K562 (cell line): ENCODE data around the gene CLCN6. TPM values are rescaled to one million over a fixed set of nuclear protein-coding genes. Genes with fewer than 3 reads are reported as not detected.

Source experiments
- ATAC-seq: fragments of 200-7000 bp; cut with Tn5 transposase; 3 replicates; pipeline ENCODE4 v1.9.1; 2020; ENCODE audit warnings: moderate library complexity
- Bru-seq: library from RNA; stranded (reverse); fragments of 400-500 nt; gene quantifications from one replicate; lab custom pipeline; 2021; lab: Mats Ljungman, UMichigan
- BruChase-seq, 2 experiments: library from RNA; stranded (reverse); fragments of 400-500 nt; gene quantifications; one replicate each; lab custom pipeline; 2021; lab: Mats Ljungman, UMichigan
- BruUV-seq: library from RNA; stranded (reverse); fragments of 400-500 nt; replicated peaks from 2 replicates; lab custom pipeline; 2021; lab: Mats Ljungman, UMichigan
- CTCF ChIA-PET: fragments of 300-600 bp; formaldehyde crosslinking; extraction: SDS; loops from one replicate; lab custom pipeline; 2021; ENCODE audit warnings: low intra/inter-chr PET ratio; lab: Yijun Ruan, JAX
- POLR2A ChIA-PET: fragments of 300-600, 350-650 bp; sonication (Branson Sonifier 250); formaldehyde crosslinking; extraction: SDS; loops from one replicate; lab custom pipeline; 2021; ENCODE audit warnings: antibody characterized with exemption, inconsistent platforms; lab: Yijun Ruan, JAX
- DNase-seq, 4 experiments: peaks; one replicate each; pipeline versions ENCODE4 v3.0.0 to v3.0.0-alpha.2; 2011 to 2018; ENCODE audit warnings: low spot score in 3 of 4, mixed read lengths in 3 of 4; ENCODE audit errors: extremely low read depth in 1 of 4
- FAIRE-seq: peaks from 2 replicates; lab custom pipeline; 2011; peaks lifted over from hg19 to GRCh38; lab: Jason Lieb, UNC
- H2AFZ ChIP-seq: 2 replicates; pipeline ENCODE4 v1.6.0; 2011; ENCODE audit warnings: low read depth, low read length, control low read depth, inconsistent platforms
- H3K27ac ChIP-seq: fragments of 200-600 bp; 3 replicates; pipeline ENCODE4 v1.8.0; 2011; ENCODE audit warnings: low read depth, mild to moderate bottlenecking, control low read depth, inconsistent platforms, low read length, moderate library complexity, mixed read lengths; ENCODE audit errors: extremely low read depth
- H3K27me3 ChIP-seq, 2 experiments: fragments of 300-600 bp in 1 of 2; 2 replicates in 1 of 2; 3 replicates in 1 of 2; pipeline versions ENCODE4 v1.6.0 to v1.8.0; 2011; ENCODE audit warnings: inconsistent platforms in 2 of 2, low read length in 2 of 2, mild to moderate bottlenecking in 1 of 2, mixed read lengths in 1 of 2, moderate library complexity in 1 of 2; ENCODE audit not compliant: control insufficient read depth in 2 of 2, insufficient read depth in 2 of 2
- H3K36me3 ChIP-seq: fragments of 300-600 bp; 3 replicates; pipeline ENCODE4 v1.8.0; 2011; ENCODE audit warnings: mild to moderate bottlenecking, low read length, inconsistent platforms; ENCODE audit not compliant: control insufficient read depth, insufficient read depth
- H3K4me1 ChIP-seq, 2 experiments: fragments of 200-600 bp in 1 of 2; replicated peaks in 1 of 2; 2 replicates in 1 of 2; 3 replicates in 1 of 2; pipeline versions ENCODE4 v1.5.1 to v1.8.0; 2011; ENCODE audit warnings: inconsistent platforms in 2 of 2, low read length in 2 of 2, mild to moderate bottlenecking in 1 of 2, mixed read lengths in 1 of 2, moderate library complexity in 1 of 2; ENCODE audit not compliant: control insufficient read depth in 2 of 2, insufficient read depth in 2 of 2
- H3K4me2 ChIP-seq: 2 replicates; pipeline ENCODE4 v1.6.1; 2011; ENCODE audit warnings: low read length, control low read depth, inconsistent platforms, mixed read lengths; ENCODE audit not compliant: insufficient read depth
- H3K4me3 ChIP-seq: fragments of 200-600 bp; sonication (generic), shearing (Covaris generic); 2 replicates; pipeline ENCODE4 v1.5.1; 2016; ENCODE audit warnings: control low read depth, inconsistent platforms
- H3K79me2 ChIP-seq: fragments of 200-600 bp; 3 replicates; pipeline ENCODE4 v1.8.0; 2011; ENCODE audit warnings: low read length, inconsistent platforms; ENCODE audit not compliant: control insufficient read depth, insufficient read depth
- H3K9ac ChIP-seq, 2 experiments: 2 replicates each; pipeline versions ENCODE4 v1.6.0 to v1.6.1; 2011; ENCODE audit warnings: low read depth in 2 of 2, low read length in 2 of 2, control low read depth in 1 of 2, inconsistent platforms in 1 of 2, mild to moderate bottlenecking in 1 of 2, mixed read lengths in 1 of 2; ENCODE audit not compliant: insufficient read depth in 1 of 2
- H3K9me1 ChIP-seq: one replicate; pipeline ENCODE4 v1.6.0; 2011; ENCODE audit warnings: inconsistent platforms, mild to moderate bottlenecking, low read length, moderate library complexity; ENCODE audit not compliant: control insufficient read depth, insufficient read depth
- H3K9me3 ChIP-seq: replicated peaks from 2 replicates; pipeline ENCODE4 v1.5.1; 2011; ENCODE audit warnings: low read depth, low read length, inconsistent platforms; ENCODE audit not compliant: control insufficient read depth, insufficient read depth
- H4K20me1 ChIP-seq: replicated peaks from 2 replicates; pipeline ENCODE4 v1.6.1; 2011; ENCODE audit warnings: low read length, inconsistent platforms, mixed read lengths; ENCODE audit not compliant: control insufficient read depth, insufficient read depth
- C11orf30 ChIP-seq: fragments of 450-650 bp; IDR thresholded peaks from 2 replicates; pipeline ENCODE4 v1.6.1; 2016; ENCODE audit warnings: low read depth, mild to moderate bottlenecking
- FIP1L1 ChIP-seq: fragments of 200-400 bp; formaldehyde crosslinking; IDR thresholded peaks from 2 replicates; pipeline ENCODE4 v1.6.1; 2018; ENCODE audit warnings: mild to moderate bottlenecking, low read depth, low read length; ENCODE audit not compliant: poor library complexity, severe bottlenecking
- FOXJ3 ChIP-seq: sonication (generic); formaldehyde crosslinking; IDR thresholded peaks from 2 replicates; pipeline ENCODE4 v1.4.0; 2020; ENCODE audit warnings: mild to moderate bottlenecking, missing genetic modification reagents
- HES1 ChIP-seq: fragments of 450-650 bp; IDR thresholded peaks from 2 replicates; pipeline ENCODE4 v1.6.1; 2016; ENCODE audit warnings: low read depth, mild to moderate bottlenecking, moderate library complexity
- MEF2A ChIP-seq: IDR thresholded peaks from 2 replicates; pipeline ENCODE4 v1.6.1; 2011; ENCODE audit warnings: low read depth, mild to moderate bottlenecking, low read length, moderate library complexity; ENCODE audit not compliant: control insufficient read depth
- NCOA1 ChIP-seq: fragments of 450-650 bp; IDR thresholded peaks from 2 replicates; pipeline ENCODE4 v1.6.1; 2016; ENCODE audit warnings: low read depth
- SREBF1 ChIP-seq: fragments of 150-350 bp; IDR thresholded peaks from 2 replicates; pipeline ENCODE4 v1.6.1; 2014; ENCODE audit warnings: antibody characterized with exemption, low read depth, low read length, borderline replicate concordance
- TCF7 ChIP-seq: sonication (generic); IDR thresholded peaks from 2 replicates; pipeline ENCODE4 v1.6.1; 2016; ENCODE audit warnings: antibody characterized with exemption, borderline replicate concordance
- ZNF134 ChIP-seq: fragments of 250-450 bp; sonication (Bioruptor Pico); conservative IDR thresholded peaks from 2 replicates; pipeline ENCODE4 v1.4.0; 2020
- WGBS: fragments of 100-300 bp; shearing (Covaris generic); methylation state at CpG from one replicate; pipeline ENCODE4 v1.1.6; 2016; ENCODE audit warnings: low coverage, mixed read lengths; ENCODE audit not compliant: insufficient coverage; ENCODE audit errors: missing lambda C conversion rate; 5-methylcytosine and 5-hydroxymethylcytosine counted together
- in situ Hi-C: fragments of 300-500 bp; cut with MboI; formaldehyde crosslinking; loops from 4 replicates; pipeline ENCODE4 v1.15.0; 2018; ENCODE audit warnings: inconsistent platforms, mixed read lengths
- intact Hi-C: fragments of 100-400 bp; cut with micrococcal nuclease; formaldehyde crosslinking; loops from 2 replicates; pipeline ENCODE4 v1.14.2; 2022
- long read RNA-seq, 3 experiments: library from polyadenylated mRNA in 2 of 3; library from RNA in 1 of 3; unstranded in 2 of 3; stranded (forward) in 1 of 3; transcript quantifications; one replicate each; pipeline ENCODE4 v2.0.0, GENCODE V29; 2019 to 2022
- polyA minus RNA-seq, 3 experiments: library from RNA; depleted of rRNA, polyadenylated mRNA; stranded (reverse); fragments of >200 nt; gene quantifications; 2 replicates each; pipeline ENCODE4 v1.2.3, GENCODE V29; 2011
- polyA plus RNA-seq, 8 experiments: library from polyadenylated mRNA; depleted of rRNA in 4 of 8; stranded (reverse) in 5 of 8; unstranded in 3 of 8; fragments of >200 nt; fragmentation: Nextera tagmentation in 2 of 8; fragmentation: Illumina TruSeq in 1 of 8; extraction: Ambion mirVana in 2 of 8; extraction: Trizol in 1 of 8; gene quantifications; 2 replicates each; pipeline versions ENCODE4 v1.2.1 to v1.2.3, GENCODE V29; 2011 to 2014; ENCODE audit warnings: inconsistent platforms in 1 of 8, missing spikeins in 1 of 8
- total RNA-seq, 7 experiments: library from RNA; depleted of rRNA in 6 of 7; stranded (reverse); fragments of >200 nt in 6 of 7; fragmentation: Illumina TruSeq in 2 of 7; extraction: Trizol in 2 of 7; gene quantifications; 2 replicates each; pipeline versions ENCODE4 v1.2.1 to v1.2.3, GENCODE V29; 2011 to 2021; ENCODE audit warnings: low replicate concordance in 1 of 7
- TF ChIP-seq, protein P1 (sequence below), 3 experiments: fragments of 200-800 bp in 1 of 3; fragments of 250-450 bp in 1 of 3; fragments of 450-650 bp in 1 of 3; sonication (Bioruptor Pico) in 1 of 3; sonication (Bioruptor generic) in 1 of 3; formaldehyde crosslinking in 1 of 3; IDR thresholded peaks; 2 replicates each; pipeline versions ENCODE4 v1.6.1 to v1.8.0; 2016 to 2022; ENCODE audit warnings: mild to moderate bottlenecking in 2 of 3, missing genetic modification characterization in 2 of 3, missing compliant biosample characterization in 1 of 3, moderate library complexity in 1 of 3

CLCN6 gene
- 146 and 184 TPM in 2 replicates for total RNA-seq (2011; cell fraction: chromatin; rRNA removed; ENCODE audit: low replicate concordance)
- total RNA-seq (2011; cell fraction: nucleolus; rRNA removed) = 89.9 and 94.4 TPM in 2 replicates
- total RNA-seq (2011; cell fraction: nucleoplasm; rRNA removed) = 121 and 143 TPM in 2 replicates
- total RNA-seq (2014; rRNA removed) = 10.0 and 10.6 TPM in 2 replicates
- total RNA-seq (2014; rRNA removed; fragmentation: Illumina TruSeq; extraction: Trizol) = 11.4 TPM in 2 replicates
- 13.6 and 13.9 TPM in 2 replicates for total RNA-seq (2015; rRNA removed; fragmentation: Illumina TruSeq; extraction: Trizol)
- total RNA-seq (2021) = 21.8 and 22.5 TPM in 2 replicates
- 13.6 and 22.6 TPM in 2 replicates for polyA plus RNA-seq (2011; rRNA removed)
- 10.5 and 18.0 TPM in 2 replicates for polyA plus RNA-seq (2011; cell fraction: cytosol; rRNA removed)
- 89.4 and 98.5 TPM in 2 replicates for polyA plus RNA-seq (2011; cell fraction: nucleus; rRNA removed)
- 16.6 and 16.7 TPM in 2 replicates for polyA plus RNA-seq (2012)
- polyA plus RNA-seq (2014; fragmentation: Illumina TruSeq; extraction: Trizol) = 18.3 and 20.9 TPM in 2 replicates
- 1 to 10 TPM; 2.0 to 3.1 TPM for polyA plus RNA-seq (2014; fragmentation: Nextera tagmentation; extraction: Ambion mirVana)
- 21.5 and 23.1 TPM in 2 replicates for polyA plus RNA-seq (2014; rRNA removed)
- 19.0 and 22.2 TPM in 2 replicates for polyA minus RNA-seq (2011; rRNA and poly(A)+ RNA removed)
- 10.5 and 10.8 TPM in 2 replicates for polyA minus RNA-seq (2011; cell fraction: cytosol; rRNA and poly(A)+ RNA removed)
- polyA minus RNA-seq (2011; cell fraction: nucleus; rRNA and poly(A)+ RNA removed) = 18.2 and 38.1 TPM in 2 replicates
- Bru-seq, nascent RNA = percentile 81 among the genes with signal in this experiment
- BruChase-seq, experiment 1, labeled RNA remaining after a 2-hour chase = percentile 82 among the genes with signal in this experiment
- percentile 89 among the genes with signal in this experiment for BruChase-seq, experiment 2, labeled RNA remaining after a 6-hour chase
- long read RNA-seq, experiment 1, full-length matches to known transcripts = 3 of 22 reads
- long read RNA-seq, experiment 1, partial matches to known transcripts = 6 of 22 reads
- long read RNA-seq, experiment 1, other reads (novel, unspliced or antisense) = 13 of 22 reads
- long read RNA-seq, experiment 2, partial matches to known transcripts = 1 of 5 reads
- long read RNA-seq, experiment 2, other reads (novel, unspliced or antisense) = 4 of 5 reads
- long read RNA-seq, experiment 3, partial matches to known transcripts = 1 of 1 reads
- long read RNA-seq, experiment 3, other reads (novel, unspliced or antisense) = 0 of 1 reads

DNA sequence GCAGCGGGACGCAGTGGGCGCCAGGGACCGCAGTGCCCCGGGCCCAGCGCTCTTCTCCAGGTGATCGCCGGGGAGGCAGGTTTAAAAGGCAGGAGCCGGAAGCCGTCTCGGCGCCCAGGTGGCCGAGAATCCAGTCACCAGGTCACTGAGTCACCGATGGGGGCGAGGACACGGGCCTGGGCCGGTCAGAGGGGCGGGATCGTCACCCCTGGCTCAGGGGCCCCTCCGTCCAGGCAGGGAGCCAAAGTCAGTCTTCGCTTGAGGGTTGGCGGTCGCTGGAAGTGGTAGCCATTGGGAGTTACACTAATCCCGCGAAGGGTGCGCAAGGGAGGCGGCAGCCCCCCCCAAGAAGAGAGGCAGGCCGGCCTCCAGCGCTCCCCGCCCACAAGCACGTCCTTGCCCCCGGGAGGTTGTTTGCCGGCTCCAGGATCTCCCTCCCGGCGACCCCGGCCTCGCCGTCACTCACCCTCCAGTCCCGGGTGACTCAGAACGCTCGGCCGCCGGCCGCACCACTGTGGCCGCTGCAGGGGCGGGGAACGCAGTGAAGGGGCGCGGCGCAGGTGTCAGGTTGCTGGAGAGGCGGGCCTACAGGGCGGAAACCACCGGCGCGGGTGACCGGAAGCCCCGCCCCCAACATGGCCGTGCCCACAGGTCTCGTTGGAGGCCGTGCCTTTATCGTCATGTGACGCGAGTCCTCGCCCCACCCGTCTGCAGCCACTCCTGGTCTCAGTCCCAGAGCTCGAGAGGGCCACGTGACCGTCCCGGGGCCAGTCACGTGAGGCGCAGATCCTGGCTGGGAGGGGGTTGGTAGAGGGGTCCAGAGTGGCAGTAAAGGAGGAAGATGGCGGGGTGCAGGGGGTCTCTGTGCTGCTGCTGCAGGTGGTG, at the start of gene CLCN6, which contains the start of gene MTHFR:
Gene CLCN6, plus strand, starts transcription at position 770 of the 885 bp plus-strand sequence. Its CDS starts 72 bp downstream, at position 842.
Gene MTHFR, minus strand, starts transcription at position 543 of the 885 bp plus-strand sequence. CDS start 2,848 bp downstream, outside the sequence.
- POLR2A ChIA-PET = interaction anchor here (0.6 to 4.9 kb wide), 20 partner anchors 8 to 222 kb away, joined by 3 to 104 read pairs (median 4); partner anchors contain the start of gene MIIP
- Histone ChIP-seq H3K27me3 (no peaks in the 10 kb centered on the region), H3K9ac (peak within 1 kb of the TSS; percentile 97), H3K9me3 (no peaks in the 10 kb centered on the region), H4K20me1 (0 out of 2 replicates have a peak, but pooled peaks cover 5% of the 10 kb centered on the region), H3K79me2 (peaks cover 82% of the 10 kb centered on the region), H2AFZ (peak within 1 kb of the TSS; percentile 91), H3K36me3 (peaks cover 51% of the 10 kb centered on the region), H3K9me1 (no peaks in the 10 kb centered on the region), H3K27ac (peak within 1 kb of the TSS; percentile 98), H3K4me3 (peak within 1 kb of the TSS; percentile 81), H3K4me2 (peak within 1 kb of the TSS; percentile 99), H3K4me1 (peaks cover 35 to 40% of the 10 kb centered on the region in 2 experiments)
- CTCF ChIA-PET = no interaction called here
- TSS peak; percentile 45 for BruUV-seq
- in situ Hi-C loops (no loop called here), intact Hi-C loops (loop anchor here (1.0 to 2.0 kb wide), 2 partner anchors 7 to 103 kb away; no protein-coding TSS in a partner anchor)
- peak; percentile 84 for ATAC-seq
- FAIRE-seq = peak; percentile 95
- under 1% methylated on average over 68 of the region's 72 CpGs for WGBS
- DNase-seq = peak; percentile 97 to 100 (median 98)
- TF ChIP-seq NCOA1 = 0 out of 2 replicates have a peak, but pooled peaks have one; percentile 16
- TF ChIP-seq FOXJ3 (CRISPR knock-in tag) = no peak
- TF ChIP-seq C11orf30 = no peak
- peak; percentile 75 for TF ChIP-seq FIP1L1
- TF ChIP-seq, protein P1, sequence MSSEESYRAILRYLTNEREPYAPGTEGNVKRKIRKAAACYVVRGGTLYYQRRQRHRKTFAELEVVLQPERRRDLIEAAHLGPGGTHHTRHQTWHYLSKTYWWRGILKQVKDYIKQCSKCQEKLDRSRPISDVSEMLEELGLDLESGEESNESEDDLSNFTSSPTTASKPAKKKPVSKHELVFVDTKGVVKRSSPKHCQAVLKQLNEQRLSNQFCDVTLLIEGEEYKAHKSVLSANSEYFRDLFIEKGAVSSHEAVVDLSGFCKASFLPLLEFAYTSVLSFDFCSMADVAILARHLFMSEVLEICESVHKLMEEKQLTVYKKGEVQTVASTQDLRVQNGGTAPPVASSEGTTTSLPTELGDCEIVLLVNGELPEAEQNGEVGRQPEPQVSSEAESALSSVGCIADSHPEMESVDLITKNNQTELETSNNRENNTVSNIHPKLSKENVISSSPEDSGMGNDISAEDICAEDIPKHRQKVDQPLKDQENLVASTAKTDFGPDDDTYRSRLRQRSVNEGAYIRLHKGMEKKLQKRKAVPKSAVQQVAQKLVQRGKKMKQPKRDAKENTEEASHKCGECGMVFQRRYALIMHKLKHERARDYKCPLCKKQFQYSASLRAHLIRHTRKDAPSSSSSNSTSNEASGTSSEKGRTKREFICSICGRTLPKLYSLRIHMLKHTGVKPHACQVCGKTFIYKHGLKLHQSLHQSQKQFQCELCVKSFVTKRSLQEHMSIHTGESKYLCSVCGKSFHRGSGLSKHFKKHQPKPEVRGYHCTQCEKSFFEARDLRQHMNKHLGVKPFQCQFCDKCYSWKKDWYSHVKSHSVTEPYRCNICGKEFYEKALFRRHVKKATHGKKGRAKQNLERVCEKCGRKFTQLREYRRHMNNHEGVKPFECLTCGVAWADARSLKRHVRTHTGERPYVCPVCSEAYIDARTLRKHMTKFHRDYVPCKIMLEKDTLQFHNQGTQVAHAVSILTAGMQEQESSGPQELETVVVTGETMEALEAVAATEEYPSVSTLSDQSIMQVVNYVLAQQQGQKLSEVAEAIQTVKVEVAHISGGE (CRISPR knock-in tag; IDR thresholded peaks at IDR 0.05) = no peak; a peak in 1 of 6 replicates
- peak; percentile 81; the same call in 1 of the 2 replicates for TF ChIP-seq TCF7
- peak; percentile 91 for TF ChIP-seq HES1
- TF ChIP-seq SREBF1 = peak; percentile 99
- no peak for TF ChIP-seq ZNF134
- no peak; the same call in 1 of the 2 replicates for TF ChIP-seq MEF2A
